GM21619 (cell line): ENCODE measurements around the gene ORAI3.

Experiments used
- ATAC-seq: cut with Tn5 transposase; IDR thresholded peaks from one replicate; pipeline ENCODE4 v1.9.1; 2021; ENCODE audit not compliant: unreplicated experiment

Gene ORAI3

GRCh38 chr16:30948667-30949649, at the start of gene ORAI3:
Gene ORAI3 (plus strand): TSS chr16:30949068. CDS start chr16:30949290, 222 bp downstream.
- ATAC-seq: peak; percentile 70

GRCh38 chr16:30899794-30900193, 49.1 kb upstream of the ORAI3 start:
- no peak for ATAC-seq

GRCh38 chr16:30900588-30900987, 48.3 kb upstream of the ORAI3 start:
- no peak for ATAC-seq

- ATAC-seq: no peak
Observed at GRCh38 chr16:30901201-30902028, 47.5 kb upstream of the ORAI3 start.

GRCh38 chr16:30902029-30902972, 46.6 kb upstream of the ORAI3 start:
- ATAC-seq: peak; percentile 56

- no peak for ATAC-seq
Observed at GRCh38 chr16:30903002-30903401, 45.9 kb upstream of the ORAI3 start.

- ATAC-seq: no peak
Observed at GRCh38 chr16:30903596-30903995, 45.3 kb upstream of the ORAI3 start.

- no peak for ATAC-seq
Observed at GRCh38 chr16:30904114-30904780, 44.6 kb upstream of the ORAI3 start.

GRCh38 chr16:30907064-30907463, 41.8 kb upstream of the ORAI3 start:
- no peak for ATAC-seq

- no peak for ATAC-seq
Observed at GRCh38 chr16:30910427-30911029, 38.3 kb upstream of the ORAI3 start.

- ATAC-seq: no peak
Observed at GRCh38 chr16:30912794-30913412, 36.0 kb upstream of the ORAI3 start.

- ATAC-seq: no peak
Observed at GRCh38 chr16:30914830-30915229, 34.0 kb upstream of the ORAI3 start.

GRCh38 chr16:30918614-30919013, 30.3 kb upstream of the ORAI3 start:
- ATAC-seq: no peak

- ATAC-seq: no peak
Observed at GRCh38 chr16:30920891-30921290, 28.0 kb upstream of the ORAI3 start.

- ATAC-seq: no peak
Observed at GRCh38 chr16:30921459-30921747, 27.5 kb upstream of the ORAI3 start.

GRCh38 chr16:30921748-30922419, 27.0 kb upstream of the ORAI3 start:
- ATAC-seq: no peak

GRCh38 chr16:30922420-30922959, 26.4 kb upstream of the ORAI3 start:
- peak; percentile 70 for ATAC-seq

- peak; percentile 57 for ATAC-seq
Observed at GRCh38 chr16:30922960-30923535, 25.8 kb upstream of the ORAI3 start.
